ENCODE results near the gene LRRC17. TPM values are rescaled to one million over a fixed set of nuclear protein-coding genes. Genes with fewer than 3 reads are reported as not detected.
A peak's percentile ranks its signal among the peaks of the same experiment; 100 is the strongest.

LRRC17 gene
- polyA plus RNA-seq, 3 donors = 0.04 TPM; not detected in 2

- Histone ChIP-seq H3K4me2 (replicated peaks; ENCODE audit: extremely low read depth, low read length, poor library complexity, severe bottlenecking) (peak overlapping the region; percentile 42), H3K9ac (ENCODE audit: insufficient read depth, low read length, poor library complexity, severe bottlenecking) (no peak overlapping the region)
Observed at GRCh38 chr7:102990642-102991041, 77.8 kb downstream of the LRRC17 start.

GRCh38 chr7:102991077-102991539 is 78.3 kb downstream of the LRRC17 start:
- Histone ChIP-seq H3K9ac (ENCODE audit: insufficient read depth, low read length, poor library complexity, severe bottlenecking) (no peak overlapping the region), H3K4me3 (replicated peaks in 1 of 3; ENCODE audit: low read depth in 2 of 3, low read length in 3 of 3) (peak overlapping the region in 1 of 3 experiments; percentile 44), H3K36me3 (replicated peaks in 1 of 2; ENCODE audit: control insufficient read depth in 1 of 2, insufficient read depth in 2 of 2, low read length in 2 of 2) (no peaks in the 10 kb centered on the region), H3K9me3 (replicated peaks in 1 of 2; ENCODE audit: control insufficient read depth in 1 of 2, insufficient read depth in 1 of 2, low read length in 2 of 2) (no peaks in the 10 kb centered on the region), H3K4me2 (replicated peaks; ENCODE audit: extremely low read depth, low read length, poor library complexity, severe bottlenecking) (peak overlapping the region; percentile 42), H3K79me2 (ENCODE audit: insufficient read depth, low read length) (no peaks in the 10 kb centered on the region), H3K4me1 (ENCODE audit: control insufficient read depth in 1 of 2, insufficient read depth in 2 of 2, low read length in 2 of 2) (peaks cover 51 to 54% of the 10 kb centered on the region in 2 donors), H2AFZ (ENCODE audit: insufficient read depth, low read depth, low read length, poor library complexity, severe bottlenecking) (no peak overlapping the region), H3K27me3 (ENCODE audit: control insufficient read depth in 2 of 2, insufficient read depth in 2 of 2, low read length in 2 of 2) (no peaks in the 10 kb centered on the region), H4K20me1 (ENCODE audit: insufficient read depth, low read length) (no peaks in the 10 kb centered on the region), H3K27ac (ENCODE audit: low read depth in 1 of 2, low read length in 2 of 2) (peak overlapping the region in 1 of 2 donors; percentile 63)
- no peak for TF ChIP-seq CTCF (IDR thresholded peaks at IDR 0.05)
- peaks cover 0 to 4% (median 3%) of the 10 kb centered on the region in 7 donors for H3K9me3 Mint-ChIP-seq
- peaks cover 10% of the 10 kb centered on the region for H3K4me1 Mint-ChIP-seq
- no peaks in the 10 kb centered on the region for H3K27me3 Mint-ChIP-seq (ENCODE audit: low read depth in 3 of 3)
- no peak overlapping the region for H3K4me3 Mint-ChIP-seq
- peak; percentile 32 to 53 (median 48) for DNase-seq
- no peaks in the 10 kb centered on the region for H3K36me3 Mint-ChIP-seq
- intact Hi-C loops (cut with micrococcal nuclease) = no loop called here
- H3K27ac Mint-ChIP-seq = no peak overlapping the region

More at GRCh38 chr7:102990642-102991041, 77.8 kb downstream of the LRRC17 start:
- Mint-ChIP-seq H3K4me3 (no peak overlapping the region), H3K4me1 (peaks cover 10% of the 10 kb centered on the region), H3K27ac (no peak overlapping the region), H3K9me3 (peaks cover 0 to 4% (median 3%) of the 10 kb centered on the region in 7 donors), H3K27me3 (ENCODE audit: low read depth in 3 of 3) (no peaks in the 10 kb centered on the region), H3K36me3 (no peaks in the 10 kb centered on the region)
- no peaks in the 10 kb centered on the region for H3K36me3 ChIP-seq (replicated peaks in 1 of 2; ENCODE audit: control insufficient read depth in 1 of 2, insufficient read depth in 2 of 2, low read length in 2 of 2)
- 88% methylated on average over 2 of the region's 2 CpGs for WGBS (ENCODE audit: insufficient coverage)
- H3K27ac ChIP-seq (ENCODE audit: low read depth in 1 of 2, low read length in 2 of 2) = peak overlapping the region in 1 of 2 donors; percentile 63
- DNase-seq = no peak
- TF ChIP-seq CTCF (IDR thresholded peaks at IDR 0.05) = no peak
- intact Hi-C loops (cut with micrococcal nuclease) = no loop called here
- no peak overlapping the region for H2AFZ ChIP-seq (ENCODE audit: insufficient read depth, low read depth, low read length, poor library complexity, severe bottlenecking)
- peaks cover 51 to 54% of the 10 kb centered on the region in 2 donors for H3K4me1 ChIP-seq (ENCODE audit: control insufficient read depth in 1 of 2, insufficient read depth in 2 of 2, low read length in 2 of 2)
- H4K20me1 ChIP-seq (ENCODE audit: insufficient read depth, low read length) = no peaks in the 10 kb centered on the region
- peak overlapping the region in 1 of 3 experiments; percentile 44 for H3K4me3 ChIP-seq (replicated peaks in 1 of 3; ENCODE audit: low read depth in 2 of 3, low read length in 3 of 3)
- H3K9me3 ChIP-seq (replicated peaks in 1 of 2; ENCODE audit: control insufficient read depth in 1 of 2, insufficient read depth in 1 of 2, low read length in 2 of 2) = no peaks in the 10 kb centered on the region
- H3K27me3 ChIP-seq (ENCODE audit: control insufficient read depth in 2 of 2, insufficient read depth in 2 of 2, low read length in 2 of 2) = no peaks in the 10 kb centered on the region
- no peaks in the 10 kb centered on the region for H3K79me2 ChIP-seq (ENCODE audit: insufficient read depth, low read length)

Data from CD14-positive monocyte (primary cell).